ENCODE data around the gene TARS3. TPM values are rescaled to one million over a fixed set of nuclear protein-coding genes. Genes with fewer than 3 reads are reported as not detected.

The TARS3 gene
- total RNA-seq, 1 experiment from 2014 or later = 28.8 TPM

- Histone ChIP-seq H3K4me3 (peak overlapping the region; percentile 23), H3K36me3 (no peaks in the 10 kb centered on the region), H3K27ac (peak overlapping the region; percentile 80), H3K9me3 (replicated peaks) (no peaks in the 10 kb centered on the region), H3K4me1 (peaks cover 40% of the 10 kb centered on the region), H3K27me3 (no peaks in the 10 kb centered on the region)
- DNase-seq = peak; percentile 67 to 79
Measured at GRCh38 chr15:101615414-101615985, 108.8 kb downstream of the TARS3 start.

GRCh38 chr15:101614761-101615160 is 109.5 kb downstream of the TARS3 start:
- Histone ChIP-seq H3K27ac (peak overlapping the region; percentile 80), H3K4me3 (peak overlapping the region; percentile 19), H3K4me1 (peaks cover 40% of the 10 kb centered on the region), H3K36me3 (no peaks in the 10 kb centered on the region), H3K9me3 (replicated peaks) (no peaks in the 10 kb centered on the region), H3K27me3 (no peaks in the 10 kb centered on the region)
- DNase-seq = peak; percentile 54 to 76

GRCh38 chr15:101614001-101614585 is 110.2 kb downstream of the TARS3 start:
- Histone ChIP-seq H3K9me3 (replicated peaks) (no peaks in the 10 kb centered on the region), H3K4me3 (peak overlapping the region; percentile 7; the same call in 1 of the 2 replicates), H3K4me1 (peaks cover 40% of the 10 kb centered on the region), H3K27me3 (no peaks in the 10 kb centered on the region), H3K36me3 (no peaks in the 10 kb centered on the region), H3K27ac (peak overlapping the region; percentile 80)
- DNase-seq = peak; percentile 74 to 83

DNA sequence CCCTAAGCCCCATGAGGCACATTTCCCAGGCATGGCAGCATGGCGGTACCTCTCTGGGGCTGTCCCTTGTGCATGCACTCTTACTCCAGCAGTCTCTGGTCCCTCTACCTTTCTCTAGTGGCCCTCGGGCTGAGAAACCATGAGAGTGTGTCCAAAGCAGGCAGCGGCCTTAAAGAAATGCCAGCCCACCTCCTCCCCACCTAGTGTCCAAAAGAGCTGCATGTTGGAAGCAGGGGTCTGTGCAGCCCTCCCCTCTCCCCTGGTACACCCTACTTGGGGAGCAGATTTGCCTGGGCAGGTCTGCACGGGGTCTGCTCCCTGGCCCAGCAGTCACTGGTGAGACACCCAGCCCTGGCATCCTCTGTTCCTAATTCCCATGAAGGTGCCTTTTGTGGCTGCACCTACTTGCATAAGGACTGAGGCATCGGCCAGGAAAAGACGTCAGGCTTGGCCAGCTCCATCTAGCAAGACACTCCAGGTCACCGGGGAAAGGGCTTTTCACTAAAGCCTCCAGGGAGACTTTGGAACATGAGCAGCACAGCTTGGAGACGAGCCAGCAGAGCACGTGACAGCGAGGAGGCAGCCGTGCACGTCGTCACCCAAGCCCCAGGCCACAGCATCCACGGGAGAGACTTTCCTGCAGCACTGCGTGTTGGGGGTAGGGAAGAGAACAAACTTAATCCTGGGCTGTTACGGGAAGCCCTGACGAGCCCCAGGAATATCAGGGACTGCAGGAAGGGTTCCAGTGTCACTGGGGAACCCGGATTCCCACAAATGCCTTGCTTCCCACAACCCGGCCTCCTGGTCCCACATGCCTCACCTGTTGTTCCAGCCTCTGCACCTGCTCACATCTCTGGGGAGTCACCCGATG is 110.9 kb downstream of the TARS3 start:
- H3K27ac ChIP-seq = peak overlapping the region; percentile 80
- H3K36me3 ChIP-seq = no peaks in the 10 kb centered on the region
- peak; percentile 84 to 89 for DNase-seq
- H3K9me3 ChIP-seq (replicated peaks) = no peaks in the 10 kb centered on the region
- H3K4me3 ChIP-seq = peak overlapping the region; percentile 7; the same call in 1 of the 2 replicates
- no peaks in the 10 kb centered on the region for H3K27me3 ChIP-seq
- H3K4me1 ChIP-seq = peaks cover 33% of the 10 kb centered on the region

- Histone ChIP-seq H3K9me3 (replicated peaks) (no peaks in the 10 kb centered on the region), H3K4me3 (no peak overlapping the region), H3K4me1 (peaks cover 34% of the 10 kb centered on the region), H3K36me3 (no peaks in the 10 kb centered on the region), H3K27ac (no peak overlapping the region), H3K27me3 (no peaks in the 10 kb centered on the region)
- DNase-seq = no peak
Measured at GRCh38 chr15:101612676-101613075, 111.6 kb downstream of the TARS3 start.

DNA sequence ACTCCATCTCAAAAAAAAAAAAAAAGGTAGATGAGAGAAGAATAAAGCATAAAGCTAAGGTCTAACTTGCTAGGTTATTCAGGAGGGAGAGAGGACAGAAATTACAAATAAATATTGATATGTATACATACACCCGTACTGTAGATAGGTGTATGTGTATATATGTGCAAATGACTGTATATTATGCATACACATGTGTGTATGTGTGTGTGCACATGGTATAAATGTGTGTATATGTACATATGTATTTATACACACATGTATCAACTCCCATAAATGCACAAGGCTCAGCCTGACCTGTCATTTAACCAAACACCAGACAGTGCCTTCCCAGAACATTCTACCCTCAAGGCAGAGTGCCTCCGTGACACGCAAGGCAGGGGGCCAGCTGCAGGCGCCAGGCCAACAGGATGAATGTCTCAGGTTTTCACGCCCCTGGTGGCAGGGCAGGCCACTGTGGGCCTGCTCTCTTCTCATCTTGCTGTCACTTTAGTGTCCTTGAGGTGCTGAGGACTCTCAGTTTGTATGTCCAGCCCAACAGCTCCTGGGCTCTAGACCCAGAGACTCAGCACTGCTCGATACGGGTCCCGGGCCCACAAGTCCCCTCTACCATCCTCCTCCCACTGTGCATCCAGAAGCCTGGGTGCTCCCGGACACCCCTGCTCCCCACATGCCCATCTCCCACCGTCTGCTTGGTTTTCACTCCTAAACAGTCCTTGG is 112.5 kb downstream of the TARS3 start:
- H3K27ac ChIP-seq = no peak overlapping the region
- DNase-seq = no peak
- no peaks in the 10 kb centered on the region for H3K27me3 ChIP-seq
- H3K4me3 ChIP-seq = no peak overlapping the region
- no peaks in the 10 kb centered on the region for H3K9me3 ChIP-seq (replicated peaks)
- peaks cover 34% of the 10 kb centered on the region for H3K4me1 ChIP-seq
- no peaks in the 10 kb centered on the region for H3K36me3 ChIP-seq

DNA sequence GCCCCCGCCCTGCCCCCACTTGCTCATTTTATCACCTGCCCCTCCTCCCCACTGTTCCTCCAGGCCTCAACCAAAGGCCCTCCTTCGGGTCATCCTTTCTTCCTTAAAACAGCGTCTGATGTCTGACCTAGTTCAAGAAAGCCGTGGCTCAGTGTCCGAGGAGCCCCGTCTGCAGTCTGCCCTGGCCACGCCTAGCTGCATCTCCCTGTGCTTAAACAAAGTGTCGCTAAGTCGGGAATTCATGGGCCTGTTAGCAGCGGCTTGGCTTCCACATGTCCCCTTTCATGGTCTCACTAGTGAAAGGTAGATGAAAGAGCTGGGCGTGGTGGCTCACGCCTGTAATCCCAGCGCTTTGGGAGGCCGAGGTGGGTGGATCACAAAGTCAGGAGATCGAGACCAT is 113.3 kb downstream of the TARS3 start:
- H3K4me1 ChIP-seq = peaks cover 32% of the 10 kb centered on the region
- no peak for DNase-seq
- H3K36me3 ChIP-seq = no peaks in the 10 kb centered on the region
- no peaks in the 10 kb centered on the region for H3K9me3 ChIP-seq (replicated peaks)
- no peak overlapping the region for H3K4me3 ChIP-seq
- no peaks in the 10 kb centered on the region for H3K27me3 ChIP-seq
- no peak overlapping the region for H3K27ac ChIP-seq

- peaks cover 30% of the 10 kb centered on the region for H3K4me1 ChIP-seq
- H3K4me3 ChIP-seq = no peak overlapping the region
- H3K27ac ChIP-seq = no peak overlapping the region
- no peaks in the 10 kb centered on the region for H3K36me3 ChIP-seq
- no peak for DNase-seq
- H3K9me3 ChIP-seq (replicated peaks) = no peaks in the 10 kb centered on the region
- H3K27me3 ChIP-seq = no peaks in the 10 kb centered on the region
Measured at GRCh38 chr15:101610611-101611000, 113.7 kb downstream of the TARS3 start.

- no peaks in the 10 kb centered on the region for H3K27me3 ChIP-seq
- no peak overlapping the region for H3K27ac ChIP-seq
- peaks cover 23% of the 10 kb centered on the region for H3K4me1 ChIP-seq
- no peaks in the 10 kb centered on the region for H3K9me3 ChIP-seq (replicated peaks)
- no peak for DNase-seq
- H3K4me3 ChIP-seq = no peak overlapping the region
- no peaks in the 10 kb centered on the region for H3K36me3 ChIP-seq
Measured at GRCh38 chr15:101609742-101610610, 114.3 kb downstream of the TARS3 start.

- Histone ChIP-seq H3K36me3 (no peaks in the 10 kb centered on the region), H3K4me1 (peaks cover 8% of the 10 kb centered on the region), H3K9me3 (replicated peaks) (no peaks in the 10 kb centered on the region), H3K27ac (no peak overlapping the region), H3K27me3 (no peaks in the 10 kb centered on the region), H3K4me3 (no peak overlapping the region)
- DNase-seq = peak; percentile 38 to 47
Measured at GRCh38 chr15:101608201-101608600, 116.1 kb downstream of the TARS3 start.

- DNase-seq = no peak
- Histone ChIP-seq H3K27ac (no peak overlapping the region), H3K36me3 (no peaks in the 10 kb centered on the region), H3K4me3 (no peak overlapping the region), H3K27me3 (no peaks in the 10 kb centered on the region; the same call in 1 of the 2 replicates), H3K4me1 (0 out of 2 replicates have a peak, but pooled peaks cover 2% of the 10 kb centered on the region), H3K9me3 (replicated peaks) (no peaks in the 10 kb centered on the region)
Measured at GRCh38 chr15:101607108-101607507, 117.2 kb downstream of the TARS3 start.

DNA sequence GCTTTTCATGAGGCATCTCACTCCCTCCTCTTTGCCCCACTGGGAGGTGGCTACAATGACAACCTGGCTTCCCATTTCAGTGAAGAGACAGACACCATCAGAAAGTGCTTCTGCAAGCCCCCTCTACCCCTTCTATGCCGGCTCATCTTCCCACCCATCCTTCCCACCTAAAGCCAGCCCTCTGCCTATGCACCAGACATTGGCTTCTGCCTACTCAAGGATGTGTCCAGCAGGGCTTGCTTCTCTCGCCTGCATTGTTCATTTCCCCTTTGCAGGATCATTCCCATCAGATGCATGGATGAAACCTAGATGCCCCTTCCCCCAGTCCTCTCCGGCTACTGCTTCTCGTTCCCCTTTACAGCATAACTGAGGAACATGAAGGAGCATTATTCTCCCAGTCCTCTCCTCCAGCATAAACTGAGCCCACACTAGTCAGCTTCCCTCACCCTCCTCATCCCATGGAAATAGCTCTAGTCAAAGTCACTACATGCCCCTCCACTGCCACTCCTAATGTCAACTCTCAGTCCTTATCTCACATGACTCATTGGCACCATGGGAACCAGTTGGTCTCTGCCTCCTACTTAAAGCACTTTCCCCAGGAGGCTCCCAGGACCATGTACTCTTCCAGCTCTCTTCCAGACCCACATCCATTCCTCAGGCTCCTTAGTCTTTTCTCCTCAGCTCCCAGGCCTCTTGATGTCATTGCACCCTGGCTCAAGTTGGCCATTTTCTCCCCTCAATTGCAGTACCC is 120.0 kb downstream of the TARS3 start:
- Histone ChIP-seq H3K4me3 (no peak overlapping the region), H3K36me3 (no peaks in the 10 kb centered on the region), H3K4me1 (0 out of 2 replicates have a peak, but pooled peaks cover 2% of the 10 kb centered on the region), H3K27me3 (no peaks in the 10 kb centered on the region; the same call in 1 of the 2 replicates), H3K27ac (no peak overlapping the region), H3K9me3 (replicated peaks) (no peaks in the 10 kb centered on the region)
- no peak for DNase-seq

All from SJCRH30 (cell line).